HS-27A (cell line): ENCODE measurements around the gene STOX1.
"Not testable (repeated sequence)": the region's sequence is repeated elsewhere in the genome, so short reads cannot be mapped to it uniquely, and the experiment has no call there.

Experiments
- DNase-seq: peaks from one replicate; pipeline ENCODE4 v3.0.0-alpha.2; 2012; ENCODE audit warnings: low read depth, missing footprints

The STOX1 gene, protein sequence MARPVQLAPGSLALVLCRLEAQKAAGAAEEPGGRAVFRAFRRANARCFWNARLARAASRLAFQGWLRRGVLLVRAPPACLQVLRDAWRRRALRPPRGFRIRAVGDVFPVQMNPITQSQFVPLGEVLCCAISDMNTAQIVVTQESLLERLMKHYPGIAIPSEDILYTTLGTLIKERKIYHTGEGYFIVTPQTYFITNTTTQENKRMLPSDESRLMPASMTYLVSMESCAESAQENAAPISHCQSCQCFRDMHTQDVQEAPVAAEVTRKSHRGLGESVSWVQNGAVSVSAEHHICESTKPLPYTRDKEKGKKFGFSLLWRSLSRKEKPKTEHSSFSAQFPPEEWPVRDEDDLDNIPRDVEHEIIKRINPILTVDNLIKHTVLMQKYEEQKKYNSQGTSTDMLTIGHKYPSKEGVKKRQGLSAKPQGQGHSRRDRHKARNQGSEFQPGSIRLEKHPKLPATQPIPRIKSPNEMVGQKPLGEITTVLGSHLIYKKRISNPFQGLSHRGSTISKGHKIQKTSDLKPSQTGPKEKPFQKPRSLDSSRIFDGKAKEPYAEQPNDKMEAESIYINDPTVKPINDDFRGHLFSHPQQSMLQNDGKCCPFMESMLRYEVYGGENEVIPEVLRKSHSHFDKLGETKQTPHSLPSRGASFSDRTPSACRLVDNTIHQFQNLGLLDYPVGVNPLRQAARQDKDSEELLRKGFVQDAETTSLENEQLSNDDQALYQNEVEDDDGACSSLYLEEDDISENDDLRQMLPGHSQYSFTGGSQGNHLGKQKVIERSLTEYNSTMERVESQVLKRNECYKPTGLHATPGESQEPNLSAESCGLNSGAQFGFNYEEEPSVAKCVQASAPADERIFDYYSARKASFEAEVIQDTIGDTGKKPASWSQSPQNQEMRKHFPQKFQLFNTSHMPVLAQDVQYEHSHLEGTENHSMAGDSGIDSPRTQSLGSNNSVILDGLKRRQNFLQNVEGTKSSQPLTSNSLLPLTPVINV

DNA sequence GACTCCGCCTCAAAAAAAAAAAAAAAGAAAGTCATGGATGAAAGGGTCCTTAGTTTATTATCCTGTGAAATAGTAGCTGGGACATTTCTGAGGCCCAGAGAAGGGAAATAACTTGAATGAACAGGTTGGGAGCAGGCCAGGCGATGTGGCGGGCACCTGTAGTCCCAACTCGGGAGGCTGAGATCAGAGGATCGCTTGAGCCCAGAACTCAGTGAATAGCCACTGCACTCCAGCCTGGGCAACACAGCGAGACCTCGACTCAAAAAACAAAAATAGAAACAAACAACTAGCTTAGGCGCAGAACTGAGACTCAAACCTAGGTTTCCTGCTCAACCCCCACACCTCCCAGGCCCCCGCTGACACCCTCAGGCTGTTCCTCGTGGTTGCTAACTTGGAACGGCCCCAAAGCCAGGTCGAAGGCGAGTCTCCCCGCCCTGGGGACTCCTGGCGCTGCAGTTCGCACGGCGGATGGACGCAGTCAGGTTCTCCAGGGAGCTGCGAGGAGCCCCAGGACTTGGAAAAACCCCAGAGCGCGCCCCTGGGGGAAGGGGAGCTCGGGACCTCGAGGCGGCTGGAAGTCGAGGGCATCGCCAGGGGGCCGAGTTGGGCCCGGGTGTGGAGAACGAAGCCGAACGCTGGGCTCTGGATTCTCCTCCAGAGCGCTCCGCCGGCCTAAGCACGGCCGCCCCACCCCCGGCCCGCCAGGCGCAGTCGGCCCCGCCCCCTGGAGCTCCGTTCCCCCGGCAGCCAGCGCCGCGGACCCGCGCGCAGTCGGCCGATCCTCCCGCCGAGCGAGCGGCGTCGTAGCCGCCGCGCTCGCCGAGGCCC lies at the start of gene STOX1:
Gene STOX1, plus strand, starts transcription at position 768 of the 828 bp plus-strand sequence. CDS start 93 bp downstream, outside the sequence.
- DNase-seq = no peak

DNA sequence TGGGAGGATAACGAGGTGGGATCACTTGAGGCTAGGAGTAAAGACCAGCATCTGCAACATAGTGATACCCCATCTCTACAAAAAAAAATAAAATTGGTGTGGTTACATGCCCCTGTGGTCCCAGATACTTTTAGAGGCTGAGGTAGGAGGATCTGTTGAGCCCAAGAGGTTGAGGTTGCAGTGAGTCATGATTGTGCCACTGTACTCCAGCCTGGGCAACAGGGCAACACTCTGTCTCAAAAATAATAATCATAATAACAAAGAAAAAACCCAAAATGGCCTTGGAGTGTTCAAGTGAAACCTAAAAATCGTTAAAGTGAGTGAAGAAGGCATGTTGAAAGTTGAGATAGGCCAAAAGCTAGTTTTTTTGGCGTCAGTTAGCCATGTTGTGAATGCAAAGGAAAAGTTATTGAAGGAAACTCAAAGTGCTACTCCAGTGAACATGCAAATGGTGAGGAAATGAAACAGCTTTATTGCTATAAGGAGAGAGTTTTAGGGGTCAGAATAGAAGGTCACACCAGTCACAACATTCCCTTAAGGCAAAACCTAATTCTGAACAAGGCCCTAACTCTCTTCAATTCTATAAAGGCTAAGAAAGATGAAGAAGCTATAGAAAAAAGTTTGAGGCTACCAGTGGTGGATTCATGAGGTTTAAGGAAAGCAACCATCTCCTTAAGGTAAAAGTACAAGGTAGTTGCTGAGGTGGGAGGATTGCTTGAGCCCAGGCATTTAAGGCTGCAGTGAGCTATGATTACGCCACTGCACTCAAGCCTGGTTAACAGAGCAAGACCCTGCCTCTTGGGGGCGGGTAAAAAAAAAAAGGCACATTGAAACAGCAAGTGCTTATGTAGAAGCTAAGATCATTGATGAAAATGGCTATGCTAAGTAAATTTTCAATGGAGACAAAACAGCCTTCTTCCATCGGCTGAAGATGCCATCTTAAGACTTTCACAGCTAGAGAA lies 45.4 kb upstream of the STOX1 start:
- no peak for DNase-seq

DNA sequence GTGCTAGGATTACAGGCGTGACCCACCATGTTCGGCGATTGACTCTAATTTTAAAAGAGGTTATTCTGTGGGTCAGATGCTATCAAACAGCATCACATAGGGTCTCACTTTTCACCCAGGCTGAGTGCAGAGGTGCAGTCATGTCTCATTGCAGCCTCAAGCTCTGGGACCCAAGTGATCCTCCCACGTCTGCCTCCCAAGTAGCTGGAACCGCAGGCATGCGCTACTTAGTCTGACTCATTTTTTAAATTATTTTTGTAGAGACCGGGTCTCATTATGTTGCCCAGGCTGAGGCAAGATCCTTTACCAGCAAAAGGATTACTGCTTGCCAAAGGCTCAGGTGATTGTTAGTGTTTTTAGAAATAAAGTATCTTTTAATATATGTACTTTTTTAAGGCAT lies 42.9 kb upstream of the STOX1 start:
- DNase-seq = no peak

DNA sequence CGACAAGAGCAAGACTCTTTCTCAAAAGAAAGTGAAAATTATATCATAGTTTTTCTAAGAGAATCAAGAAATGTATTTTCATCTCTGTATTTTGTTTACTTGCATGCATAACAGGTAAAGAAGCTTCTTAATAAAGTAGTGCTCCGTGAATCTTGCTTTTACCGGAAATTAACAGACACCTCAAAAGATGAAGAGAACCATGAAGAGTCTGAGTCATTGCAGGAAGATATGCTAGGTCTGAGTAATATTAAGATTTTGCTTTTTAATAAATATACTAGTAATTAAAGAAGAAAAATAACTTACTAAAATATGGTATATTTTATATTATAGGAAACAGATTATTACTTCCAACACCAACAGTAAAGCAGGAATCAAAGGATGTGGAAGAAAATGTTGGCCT lies 39.5 kb upstream of the STOX1 start:
- no peak for DNase-seq

DNA sequence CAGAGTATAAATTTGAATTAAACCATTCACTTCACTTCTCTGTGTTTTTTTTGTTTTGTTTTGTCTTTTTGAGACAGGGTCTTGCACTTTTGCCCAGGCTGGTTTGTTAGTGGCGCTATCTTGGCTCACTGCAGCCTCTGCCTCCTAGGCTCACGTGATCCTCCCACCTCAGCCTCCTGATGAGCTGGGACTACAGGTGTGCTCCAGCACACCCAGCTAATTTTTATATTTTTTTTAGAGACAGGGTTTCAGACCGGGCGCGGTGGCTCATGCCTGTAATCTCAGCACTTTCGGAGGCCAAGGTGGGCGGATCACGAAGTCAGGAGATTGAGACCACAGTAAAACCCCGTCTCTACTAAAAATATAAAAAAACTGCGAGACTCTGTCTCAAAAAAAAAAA lies 36.9 kb upstream of the STOX1 start:
- DNase-seq = no peak

DNA sequence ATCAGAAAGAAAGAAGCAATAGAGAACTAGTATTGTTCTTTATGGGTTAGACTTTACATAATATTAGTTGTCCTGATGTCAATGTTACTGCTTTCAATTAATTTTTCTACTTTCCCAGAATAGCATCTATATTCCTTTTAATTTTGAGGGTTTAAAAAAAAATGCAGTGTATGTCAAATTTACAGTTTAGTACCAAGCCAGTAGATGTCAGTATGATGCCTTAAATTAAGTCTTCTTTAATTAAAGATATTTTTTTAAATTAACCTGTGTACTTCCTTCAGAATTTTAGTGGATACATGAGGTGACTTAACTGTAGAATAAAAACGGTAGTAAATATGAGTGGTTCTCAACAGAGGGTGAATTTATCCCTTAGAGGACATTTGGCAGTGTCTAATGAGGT lies 35.2 kb upstream of the STOX1 start:
- no peak for DNase-seq

DNA sequence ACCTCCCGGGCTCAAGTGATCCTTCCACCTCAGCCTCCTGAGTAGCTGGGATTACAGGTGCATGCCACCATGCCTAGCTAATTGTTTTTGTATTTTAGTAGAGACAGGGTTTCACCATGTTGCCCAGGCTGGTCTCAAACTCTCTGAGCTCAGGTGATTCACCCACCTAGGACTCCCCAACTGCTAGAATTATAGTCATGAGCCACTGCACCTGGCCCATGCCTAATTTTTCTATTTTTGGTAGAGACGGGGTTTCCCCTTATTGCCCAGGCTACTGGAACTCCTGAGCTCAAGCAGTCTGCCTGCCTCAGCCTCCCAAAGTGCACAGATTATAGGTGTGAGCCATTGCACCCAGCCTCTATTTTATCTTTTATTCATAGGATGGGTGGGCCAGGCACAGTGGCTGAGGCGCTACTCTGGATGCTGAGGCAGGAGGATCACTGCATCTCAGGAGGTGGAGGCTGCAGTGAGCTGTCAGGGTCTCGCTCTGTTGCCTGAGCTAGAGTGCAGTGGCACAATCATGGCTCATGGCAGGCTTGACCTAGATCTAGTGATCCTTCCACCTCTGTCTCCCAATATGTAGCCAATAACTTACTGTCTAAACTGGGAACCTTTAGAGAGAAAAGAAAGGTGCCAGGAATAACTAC lies 31.3 kb upstream of the STOX1 start:
- no peak for DNase-seq

DNA sequence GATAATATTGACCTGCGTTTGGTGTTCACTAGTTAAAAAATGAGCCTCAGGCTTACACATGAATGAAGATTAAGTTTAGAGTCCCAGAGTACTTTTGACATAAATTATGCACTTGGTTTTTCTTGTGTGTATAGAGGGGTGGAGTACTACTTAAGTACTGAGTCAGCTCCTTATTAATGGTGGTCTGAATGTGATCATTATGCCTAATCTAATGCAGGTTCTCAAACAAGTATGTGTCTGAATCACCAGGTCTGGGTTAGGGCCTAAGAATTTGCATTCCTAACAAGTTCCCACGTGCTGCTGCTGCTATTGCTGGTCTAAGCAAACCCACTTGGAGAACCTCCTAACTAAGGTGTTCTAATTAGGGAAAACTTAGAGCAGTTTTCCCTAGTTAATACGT lies 30.7 kb upstream of the STOX1 start:
- DNase-seq = no peak

DNA sequence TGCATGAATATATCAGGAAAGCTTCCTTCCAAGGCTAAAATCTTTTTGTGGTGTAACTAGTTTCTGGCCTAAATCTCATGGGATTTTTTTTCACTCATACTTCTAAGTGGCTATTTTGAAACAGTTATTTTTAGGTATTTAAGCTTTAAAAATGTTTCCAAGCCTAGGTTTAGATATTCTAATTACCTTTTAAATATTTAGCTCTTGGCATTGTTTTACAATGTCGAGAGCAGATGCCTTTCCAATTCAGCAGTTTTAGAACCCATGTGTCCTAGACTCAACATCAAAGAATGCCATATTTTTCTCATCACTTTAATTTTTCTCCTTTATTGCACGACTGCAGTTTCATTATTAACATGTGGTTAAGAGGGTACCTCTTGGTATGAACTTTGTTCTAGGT lies 27.1 kb upstream of the STOX1 start:
- no peak for DNase-seq

DNA sequence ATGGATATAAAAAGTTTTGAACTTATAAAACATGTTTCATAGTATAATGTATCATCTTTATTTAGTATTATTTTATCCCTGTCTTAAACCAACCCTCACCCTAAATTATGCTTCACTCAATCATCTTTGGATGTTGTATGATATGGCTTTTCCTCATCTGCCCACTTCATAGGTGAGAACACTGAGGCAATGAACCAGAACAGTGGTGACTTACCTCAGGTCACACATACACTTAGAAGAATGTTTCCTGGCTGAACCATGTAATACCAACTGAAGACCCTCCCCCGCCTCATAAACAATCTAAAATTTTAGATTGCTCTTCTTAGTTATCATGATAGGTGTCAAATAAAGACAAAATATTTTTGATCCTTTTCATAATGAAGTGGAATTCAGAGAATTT lies 22.6 kb upstream of the STOX1 start:
- no peak for DNase-seq

DNA sequence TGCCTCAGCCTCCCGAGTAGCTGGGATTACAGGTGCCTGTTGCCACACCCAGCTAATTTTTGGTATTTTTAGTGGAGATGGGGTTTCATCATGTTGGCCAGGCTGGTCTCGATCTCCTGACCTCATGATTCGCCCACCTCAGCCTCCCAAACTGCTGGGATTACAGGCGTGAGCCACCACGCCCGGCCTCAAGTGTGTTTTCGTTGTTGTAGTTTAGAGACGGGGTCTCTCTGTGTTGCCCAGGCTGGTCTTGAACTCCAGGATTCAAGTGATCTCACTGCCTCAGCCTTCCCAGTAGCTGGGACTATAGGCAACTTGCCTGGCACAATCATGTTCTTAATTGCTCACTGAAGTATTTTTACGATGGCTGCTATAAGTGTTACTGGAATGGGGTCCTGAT lies 16.5 kb upstream of the STOX1 start:
- not testable (repeated sequence) for DNase-seq

DNA sequence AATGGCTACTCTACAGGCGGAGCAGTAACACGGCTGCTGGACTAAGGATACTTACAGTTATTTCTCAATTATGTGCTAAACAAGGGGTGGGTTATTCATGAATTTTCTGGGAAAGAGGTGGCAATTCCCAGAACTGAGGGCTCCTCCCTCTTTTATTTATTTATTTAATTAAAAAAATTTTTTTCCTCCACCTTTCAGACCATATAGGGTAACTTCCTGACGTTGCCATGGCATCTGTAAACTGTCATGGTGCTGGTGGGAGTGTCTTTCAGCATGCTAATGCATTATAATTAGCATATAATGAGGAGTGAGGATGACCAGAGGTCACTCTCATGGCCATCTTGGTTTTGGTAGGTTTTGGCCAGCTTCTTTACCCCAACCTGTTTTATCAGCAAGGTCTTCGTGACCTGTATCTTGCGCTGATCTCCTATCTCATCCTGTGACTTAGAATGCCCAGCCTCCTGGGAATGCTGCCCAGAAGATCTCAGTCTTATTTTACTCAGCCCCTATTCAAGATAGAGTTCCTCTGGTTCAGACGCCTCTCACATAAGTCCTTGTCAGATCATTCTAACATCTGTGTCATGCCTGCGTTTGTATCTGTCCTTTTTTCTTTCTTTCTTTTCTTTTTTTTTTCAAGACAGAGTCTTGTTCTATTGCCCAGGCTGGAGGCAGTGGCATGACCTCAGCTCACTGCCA lies 15.9 kb upstream of the STOX1 start:
- no peak for DNase-seq

DNA sequence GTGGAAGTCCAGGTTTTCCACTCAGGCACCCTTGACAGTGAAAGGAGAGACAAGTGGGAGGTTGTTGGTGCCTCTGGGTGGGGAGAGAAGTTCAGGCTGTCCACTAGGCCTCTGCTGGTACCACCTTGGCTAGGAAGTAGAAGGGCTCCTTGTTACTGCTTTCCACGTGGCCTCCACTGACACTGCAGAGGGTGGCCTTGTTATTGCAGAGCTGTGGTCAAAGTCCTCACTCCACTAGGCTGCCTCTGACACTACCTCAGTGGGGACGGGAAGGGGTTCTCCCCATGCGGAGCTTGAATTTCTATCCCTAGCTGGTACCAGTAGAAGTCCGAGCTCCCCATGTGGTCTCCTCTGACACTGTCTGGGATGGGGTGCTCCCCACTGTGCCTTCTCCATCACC lies 14.9 kb upstream of the STOX1 start:
- no peak for DNase-seq

DNA sequence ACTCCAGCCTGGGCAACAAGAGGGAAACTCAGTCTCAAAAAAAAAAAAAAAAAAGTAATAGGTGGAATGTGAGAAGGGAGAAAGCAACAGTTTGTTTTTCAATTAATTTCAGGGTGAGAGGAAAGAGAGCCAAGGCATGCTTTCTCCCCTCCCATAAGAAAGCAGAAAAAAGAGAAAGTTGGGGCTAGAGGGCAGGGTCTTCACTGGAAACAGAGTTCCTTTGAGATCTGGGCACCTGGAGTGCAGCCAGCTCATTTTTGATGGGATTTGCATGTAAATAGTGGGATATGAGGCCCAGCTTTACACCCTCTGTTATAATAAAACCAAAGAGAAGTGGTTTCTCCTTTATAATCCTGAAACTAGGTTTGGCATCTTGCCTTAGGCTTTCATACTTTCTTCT lies 13.8 kb upstream of the STOX1 start:
- no peak for DNase-seq

DNA sequence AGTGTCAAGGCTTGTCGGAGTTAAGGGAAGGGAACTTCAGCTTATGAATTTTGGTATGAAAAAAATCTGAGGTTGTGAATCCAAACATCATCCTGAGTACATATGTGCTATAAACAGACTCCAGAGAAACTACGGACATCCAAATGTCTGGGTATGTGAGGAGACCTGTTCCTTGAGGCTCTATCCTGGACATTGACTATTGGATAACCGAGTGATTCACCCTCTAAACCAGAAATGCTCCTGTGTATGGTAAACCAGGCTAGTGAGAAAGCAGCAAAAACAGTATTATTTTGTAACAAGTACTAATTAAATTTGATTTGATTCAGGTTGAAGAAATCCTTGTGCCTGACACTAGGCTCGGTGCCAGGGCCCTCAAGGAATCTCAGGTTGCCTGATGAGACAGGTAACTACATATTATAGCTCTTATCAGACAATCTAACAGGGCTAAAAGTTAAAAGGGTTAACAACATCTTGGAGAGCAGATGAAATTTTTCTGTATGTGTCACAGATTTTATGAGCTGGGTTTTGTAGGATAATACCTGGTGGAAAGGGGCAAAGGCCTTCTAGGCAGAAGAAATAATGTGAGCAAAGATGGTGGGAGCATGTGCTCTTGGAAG lies 10.4 kb upstream of the STOX1 start:
- no peak for DNase-seq

DNA sequence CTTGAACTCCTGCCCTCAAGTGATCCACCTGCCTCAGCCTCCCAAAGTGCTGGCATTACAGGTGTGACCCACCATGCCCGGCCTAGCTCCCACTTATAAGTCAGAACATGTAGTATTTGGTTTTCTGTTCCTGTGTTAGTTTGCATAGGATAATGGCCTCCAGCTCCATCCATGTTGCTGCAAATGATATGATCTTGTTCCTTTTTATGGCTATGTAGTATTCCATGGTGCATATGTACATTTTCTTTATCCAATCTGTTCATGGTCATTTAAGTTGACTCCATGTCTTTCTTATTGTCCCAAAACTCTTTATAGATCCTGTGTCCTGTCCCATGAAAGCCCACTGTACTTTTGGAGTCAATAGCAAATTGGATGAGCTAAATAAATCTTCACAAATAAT lies 7.0 kb upstream of the STOX1 start:
- not testable (repeated sequence) for DNase-seq

DNA sequence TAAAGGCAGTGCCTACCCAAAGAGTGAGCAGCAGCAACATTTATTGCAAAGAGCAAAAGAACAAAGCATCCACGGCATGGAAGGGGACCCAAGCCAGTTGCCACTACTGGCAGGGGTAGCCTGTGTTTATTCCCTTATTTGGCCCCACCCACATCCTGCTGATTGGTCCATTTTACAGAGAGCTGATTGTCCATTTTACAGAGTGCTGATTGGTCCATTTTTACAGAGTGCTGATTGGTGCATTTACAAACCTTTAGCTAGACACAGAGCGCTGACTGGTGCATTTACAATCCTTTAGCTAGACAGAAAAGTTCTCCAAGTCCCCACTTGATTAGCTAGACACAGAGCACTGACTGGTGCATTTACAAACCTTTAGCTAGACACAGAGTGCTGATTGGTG lies 4.7 kb upstream of the STOX1 start:
- not testable (repeated sequence) for DNase-seq

DNA sequence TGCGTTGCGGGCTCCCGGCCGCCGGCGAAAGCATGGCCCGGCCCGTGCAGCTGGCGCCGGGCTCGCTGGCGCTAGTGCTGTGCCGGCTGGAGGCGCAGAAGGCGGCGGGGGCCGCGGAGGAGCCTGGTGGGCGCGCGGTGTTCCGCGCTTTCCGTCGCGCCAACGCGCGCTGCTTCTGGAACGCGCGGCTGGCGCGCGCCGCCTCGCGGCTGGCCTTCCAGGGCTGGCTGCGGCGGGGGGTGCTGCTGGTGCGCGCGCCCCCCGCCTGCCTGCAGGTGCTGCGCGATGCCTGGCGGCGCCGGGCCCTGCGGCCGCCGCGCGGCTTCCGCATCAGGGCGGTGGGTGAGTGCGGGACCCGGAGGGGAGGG lies 245 bp downstream of the STOX1 start:
- DNase-seq = not testable (repeated sequence)

DNA sequence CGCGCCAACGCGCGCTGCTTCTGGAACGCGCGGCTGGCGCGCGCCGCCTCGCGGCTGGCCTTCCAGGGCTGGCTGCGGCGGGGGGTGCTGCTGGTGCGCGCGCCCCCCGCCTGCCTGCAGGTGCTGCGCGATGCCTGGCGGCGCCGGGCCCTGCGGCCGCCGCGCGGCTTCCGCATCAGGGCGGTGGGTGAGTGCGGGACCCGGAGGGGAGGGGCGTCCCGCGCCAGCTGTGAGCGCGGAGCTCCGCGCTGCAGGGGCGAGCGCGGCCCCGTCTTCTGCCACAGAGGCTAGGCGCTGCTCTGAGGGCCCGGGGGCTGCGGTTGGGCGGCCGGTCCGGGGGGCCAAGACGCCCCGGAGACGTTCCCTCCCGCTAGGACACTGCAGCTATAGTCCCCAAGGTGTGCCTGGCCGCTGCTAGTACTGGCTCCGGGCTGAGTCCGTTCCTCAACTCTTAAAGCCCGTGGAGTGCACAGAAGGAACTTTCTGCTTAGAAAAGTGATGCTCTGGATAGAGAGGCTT lies 811 bp downstream of the STOX1 start:
- DNase-seq = not testable (repeated sequence)
